ENCODE measurements around the gene KCMF1. TPM values are rescaled to one million over a fixed set of nuclear protein-coding genes. Genes with fewer than 3 reads are reported as not detected.

The KCMF1 gene
- polyA plus RNA-seq, 1 donor (not counting 4 experiments of a cell fraction or from before 2014, with no cell fraction given), result 111 TPM

- H3K9ac ChIP-seq (ENCODE audit: control insufficient read depth, extremely low read depth, insufficient read depth, low read length), result no peak overlapping the region
- H3K4me2 ChIP-seq (ENCODE audit: control insufficient read depth, extremely low read depth, insufficient read depth, low read depth, low read length), result no peak overlapping the region
- no peaks in the 10 kb centered on the region for H3K9me1 ChIP-seq (ENCODE audit: control insufficient read depth, extremely low read depth, insufficient read depth, low read length)
- H3K27ac ChIP-seq (ENCODE audit: control insufficient read depth, insufficient read depth, low read length), result no peak overlapping the region
- peaks cover 33% of the 10 kb centered on the region for H3K4me1 ChIP-seq (ENCODE audit: control insufficient read depth, extremely low read depth, insufficient read depth, low read length)
- H4K20me1 ChIP-seq (ENCODE audit: control insufficient read depth, extremely low read depth, insufficient read depth, low read length), result peaks cover 6% of the 10 kb centered on the region
- H3K9me3 ChIP-seq (ENCODE audit: control insufficient read depth, low read depth, low read length), result no peaks in the 10 kb centered on the region
- H3K36me3 ChIP-seq (ENCODE audit: control insufficient read depth in 2 of 2, extremely low read depth in 1 of 2, insufficient read depth in 2 of 2, low read length in 2 of 2), result peaks cover 4 to 13% of the 10 kb centered on the region in 2 experiments
- dilution Hi-C loops (cut with MboI; ENCODE audit: extremely low pct_ligation_motif_present, low sequenced_read_pairs), result no loop called here
- H3K79me2 ChIP-seq (ENCODE audit: control insufficient read depth, insufficient read depth, low read length), result peaks cover 88% of the 10 kb centered on the region
- DNase-seq (ENCODE audit: low read depth, low spot score), result no peak
- H2AFZ ChIP-seq (ENCODE audit: control insufficient read depth, low read length), result no peak overlapping the region
- TF ChIP-seq EZH2 (IDR thresholded peaks at IDR 0.05; ENCODE audit: low read length), result no peak
- TF ChIP-seq CTCF (optimal IDR thresholded peaks at IDR 0.05 in 1 of 3, IDR thresholded peaks at IDR 0.05 in 1 of 3, conservative IDR thresholded peaks at IDR 0.05 in 1 of 3; ENCODE audit: extremely low read depth in 1 of 3, insufficient read depth in 2 of 3, low read length in 3 of 3), result no peak
- H3K27me3 ChIP-seq (ENCODE audit: control insufficient read depth, extremely low read depth, insufficient read depth, low read length), result no peaks in the 10 kb centered on the region
- FAIRE-seq, result no peak
- H3K4me3 ChIP-seq (ENCODE audit: control insufficient read depth in 2 of 3, extremely low read depth in 1 of 3, insufficient read depth in 2 of 3, low read depth in 1 of 3, low read length in 3 of 3), result no peak overlapping the region
These were observed 41.5 kb downstream of the KCMF1 start for GRCh38 chr2:85012431-85012830.

GRCh38 chr2:85012855-85013254 is 41.9 kb downstream of the KCMF1 start:
- no peak for TF ChIP-seq CTCF (optimal IDR thresholded peaks at IDR 0.05 in 1 of 3, IDR thresholded peaks at IDR 0.05 in 1 of 3, conservative IDR thresholded peaks at IDR 0.05 in 1 of 3; ENCODE audit: extremely low read depth in 1 of 3, insufficient read depth in 2 of 3, low read length in 3 of 3)
- TF ChIP-seq EZH2 (IDR thresholded peaks at IDR 0.05; ENCODE audit: low read length), result no peak
- Histone ChIP-seq H3K4me2 (ENCODE audit: control insufficient read depth, extremely low read depth, insufficient read depth, low read depth, low read length) (no peak overlapping the region), H3K79me2 (ENCODE audit: control insufficient read depth, insufficient read depth, low read length) (peaks cover 88% of the 10 kb centered on the region), H4K20me1 (ENCODE audit: control insufficient read depth, extremely low read depth, insufficient read depth, low read length) (peaks cover 6% of the 10 kb centered on the region), H3K27me3 (ENCODE audit: control insufficient read depth, extremely low read depth, insufficient read depth, low read length) (no peaks in the 10 kb centered on the region), H3K27ac (ENCODE audit: control insufficient read depth, insufficient read depth, low read length) (no peak overlapping the region), H3K4me1 (ENCODE audit: control insufficient read depth, extremely low read depth, insufficient read depth, low read length) (peaks cover 35% of the 10 kb centered on the region), H3K9me1 (ENCODE audit: control insufficient read depth, extremely low read depth, insufficient read depth, low read length) (no peaks in the 10 kb centered on the region), H3K4me3 (ENCODE audit: control insufficient read depth in 2 of 3, extremely low read depth in 1 of 3, insufficient read depth in 2 of 3, low read depth in 1 of 3, low read length in 3 of 3) (no peak overlapping the region), H3K9ac (ENCODE audit: control insufficient read depth, extremely low read depth, insufficient read depth, low read length) (no peak overlapping the region), H3K9me3 (ENCODE audit: control insufficient read depth, low read depth, low read length) (no peaks in the 10 kb centered on the region), H3K36me3 (ENCODE audit: control insufficient read depth in 2 of 2, extremely low read depth in 1 of 2, insufficient read depth in 2 of 2, low read length in 2 of 2) (peaks cover 4 to 8% of the 10 kb centered on the region in 2 experiments), H2AFZ (ENCODE audit: control insufficient read depth, low read length) (no peak overlapping the region)
- no peak for DNase-seq (ENCODE audit: low read depth, low spot score)
- no peak for FAIRE-seq
- dilution Hi-C loops (cut with MboI; ENCODE audit: extremely low pct_ligation_motif_present, low sequenced_read_pairs), result no loop called here
